Measurements from ENCODE around the gene CDH16. TPM values are rescaled to one million over a fixed set of nuclear protein-coding genes. Genes with fewer than 3 reads are reported as not detected.
"Not testable (repeated sequence)": the region's sequence is repeated elsewhere in the genome, so short reads cannot be mapped to it uniquely, and the experiment has no call there.

The CDH16 gene
- total RNA-seq, 1 donor from 2014 or later: 1.2 TPM

- no peak for DNase-seq
Measured at GRCh38 chr16:66946541-66946940, 27.9 kb upstream of the CDH16 start.

GRCh38 chr16:66945939-66946338, 27.3 kb upstream of the CDH16 start:
- no peak for DNase-seq

- not testable (repeated sequence) for DNase-seq
Measured at GRCh38 chr16:66944971-66945370, 26.3 kb upstream of the CDH16 start.

GRCh38 chr16:66944054-66944441, 25.4 kb upstream of the CDH16 start:
- DNase-seq: no peak

- no peak for DNase-seq
Measured at GRCh38 chr16:66943426-66944053, 24.9 kb upstream of the CDH16 start.

- no peak for DNase-seq
Measured at GRCh38 chr16:66942981-66943380, 24.3 kb upstream of the CDH16 start.

GRCh38 chr16:66940236-66940635, 21.6 kb upstream of the CDH16 start:
- DNase-seq: no peak

- no peak for DNase-seq
Measured at GRCh38 chr16:66939366-66939765, 20.7 kb upstream of the CDH16 start.

- no peak for DNase-seq
Measured at GRCh38 chr16:66937725-66938337, 19.1 kb upstream of the CDH16 start.

GRCh38 chr16:66936889-66937554, 18.3 kb upstream of the CDH16 start:
- DNase-seq: no peak

GRCh38 chr16:66936462-66936861, 17.8 kb upstream of the CDH16 start:
- no peak for DNase-seq

GRCh38 chr16:66935314-66936011, 16.8 kb upstream of the CDH16 start, which contains the start of gene CES2:
Gene CES2 (plus strand): TSS chr16:66935516. CDS start chr16:66935636, 120 bp downstream.
- DNase-seq: peak; percentile 46

GRCh38 chr16:66934839-66935313, 16.2 kb upstream of the CDH16 start:
- DNase-seq: not testable (repeated sequence)

- DNase-seq: peak; percentile 90
Measured at GRCh38 chr16:66934138-66934838, 15.6 kb upstream of the CDH16 start, which contains the start of gene CIAO2B. Gene CIAO2B (minus strand): TSS chr16:66934402. CDS start chr16:66934364, 38 bp downstream.

GRCh38 chr16:66933776-66934137, 15.1 kb upstream of the CDH16 start:
- no peak for DNase-seq

GRCh38 chr16:66932076-66932475, 13.4 kb upstream of the CDH16 start:
- no peak for DNase-seq

- no peak for DNase-seq
Measured at GRCh38 chr16:66931665-66932064, 13.0 kb upstream of the CDH16 start.

- DNase-seq: peak; percentile 26
Measured at GRCh38 chr16:66930189-66930588, 11.5 kb upstream of the CDH16 start.

- DNase-seq: peak; percentile 43
Measured at GRCh38 chr16:66928702-66929388, 10.2 kb upstream of the CDH16 start.

- no peak for DNase-seq
Measured at GRCh38 chr16:66927918-66928649, 9.4 kb upstream of the CDH16 start.

GRCh38 chr16:66926961-66927436, 8.3 kb upstream of the CDH16 start:
- peak; percentile 25 for DNase-seq
